Heart right ventricle (tissue), 16 donors: Measurements from ENCODE around the gene GPR18. TPM values are rescaled to one million over a fixed set of nuclear protein-coding genes. Genes with fewer than 3 reads are reported as not detected.

Source experiments
- ATAC-seq, 8 donors: fragments of 200-7000 bp; cut with Tn5 transposase; one replicate each; pipeline ENCODE4 v1.9.1; 2020; ENCODE audit warnings: mild to moderate bottlenecking in 8 of 8, moderate library complexity in 8 of 8, moderate number of reproducible peaks in 1 of 8
- DNase-seq, 2 donors: peaks; one replicate each; pipeline ENCODE4 v3.0.0-alpha.2; 2020
- H3K27ac ChIP-seq, 10 donors: fragments of 200-600 bp; sonication (generic) in 2 of 10; one replicate each; pipeline versions ENCODE4 v1.5.0 to v1.8.0; 2020 to 2022; ENCODE audit warnings: mild to moderate bottlenecking in 3 of 10
- H3K27me3 ChIP-seq, 7 donors: fragments of 200-600 bp; one replicate each; pipeline ENCODE4 v1.8.0; 2021 to 2022; ENCODE audit warnings: mild to moderate bottlenecking in 2 of 7
- H3K36me3 ChIP-seq, 9 donors: fragments of 200-600 bp; sonication (generic) in 1 of 9; one replicate each; pipeline versions ENCODE4 v1.5.0 to v1.8.0; 2020 to 2022; ENCODE audit warnings: mild to moderate bottlenecking in 2 of 9
- H3K4me1 ChIP-seq, 9 donors: fragments of 200-600 bp; sonication (generic) in 1 of 9; one replicate each; pipeline versions ENCODE4 v1.5.0 to v1.8.0; 2020 to 2022; ENCODE audit warnings: mild to moderate bottlenecking in 4 of 9
- H3K4me3 ChIP-seq, 10 donors: fragments of 200-600 bp; sonication (generic) in 2 of 10; one replicate each; pipeline versions ENCODE4 v1.5.0 to v1.8.0; 2020 to 2022; ENCODE audit warnings: mild to moderate bottlenecking in 7 of 10, moderate library complexity in 2 of 10
- H3K9me3 ChIP-seq, 11 donors: fragments of 200-600 bp in 10 of 11; sonication (generic) in 2 of 11; one replicate each; pipeline versions ENCODE4 v1.5.0 to v1.8.0; 2013 to 2022; ENCODE audit warnings: mild to moderate bottlenecking in 2 of 11, control low read depth in 1 of 11, moderate library complexity in 1 of 11
- WGBS, 2 donors: extraction: QIAGEN DNeasy Blood & Tissue Kit; methylation state at CpG; one replicate each; pipeline ENCODE4 v1.1.7; 2013; ENCODE audit warnings: inconsistent platforms in 1 of 2; 5-methylcytosine and 5-hydroxymethylcytosine counted together
- intact Hi-C, 10 donors: fragments of 100-400 bp; cut with DNase I; formaldehyde crosslinking; loops; one replicate each; pipeline versions ENCODE4 v1.11.1 to v1.14.2; 2022
- polyA plus RNA-seq, 2 donors: library from polyadenylated mRNA; stranded (reverse); fragments of 200-250 nt; gene quantifications; one replicate each; pipeline ENCODE4 v1.2.3, GENCODE V29; 2013
- total RNA-seq, 10 donors: library from RNA; stranded (reverse); fragmentation: NEBNext Ultra II Directional in 3 of 10; extraction: Animal tissue kit (Norgen Biotek cat#: 25700) in 3 of 10; gene quantifications; one replicate each; pipeline versions ENCODE4 v1.2.1 to v1.2.4, GENCODE V29; 2021 to 2023
- TF ChIP-seq, protein P1 (sequence below), 9 donors: fragments of 200-600 bp; sonication (generic) in 2 of 9; IDR thresholded peaks; one replicate each; pipeline versions ENCODE4 v1.5.0 to v1.8.0; 2021 to 2022; ENCODE audit warnings: antibody characterized with exemption in 9 of 9, mild to moderate bottlenecking in 5 of 9, moderate library complexity in 1 of 9
- donor health status: Arrhythmogenic right ventricular cardiomyopathy.
- donor health status: ischemic (EF 13 %, LVEDD 7.1; RV severe dilation, severe dysfunction).
- donor health status: healthy with polysubstance abuse.
- donor health status: DM: no; HTN: yes; CAD: no.
- donor health status: DM: no; HTN: no; CAD: no.
- donor health status: ischemic (EF 25% LVEDD 6.9; RV normal size, moderate dysfunction).
- donor health status: ischemic (EF 25% LVEDD 5.7; RV mildly dilated, moderate dysfunction).
- donor health status: healthy.
- donor health status: DM: yes; HTN: yes; CAD: no.
- donor health status: Ischemic cardiomyopathy.
- donor health status: ischemic (EF 35%, LVEDD 5.7; RV mildly dilated, moderate dysfunction).
- donor health status: nonischemic (EF 11% LVEDD 7.7; RV severe dilation, severe dysfunction).
- donor health status: DM: yes; HTN: yes; CAD: no.
- donor health status: PGD.
- donor health status: ischemic (EF 29% LVEDD 5.4; RV normal size, mild dysfunction).
- donor health status: nonischemic (EF 23%, LVEDD 6.1; RV moderate dilation, normal function).

Gene GPR18
- total and polyA plus RNA-seq, 12 donors: 0.95 TPM; not detected in 11

- Histone ChIP-seq H3K4me3 (peak overlapping the region in 1 of 10 donors; percentile 35), H3K27me3 (no peaks in the 10 kb centered on the region), H3K27ac (peak overlapping the region in 2 of 10 donors; percentile 11 to 66), H3K4me1 (peaks cover 0 to 43% (median 17%) of the 10 kb centered on the region in 9 donors), H3K36me3 (peaks cover 0 to 29% (median 8%) of the 10 kb centered on the region in 9 donors), H3K9me3 (no peaks in the 10 kb centered on the region)
- DNase-seq: no peak
- no peak for ATAC-seq
- intact Hi-C loops: no loop called here
- TF ChIP-seq, protein P1, sequence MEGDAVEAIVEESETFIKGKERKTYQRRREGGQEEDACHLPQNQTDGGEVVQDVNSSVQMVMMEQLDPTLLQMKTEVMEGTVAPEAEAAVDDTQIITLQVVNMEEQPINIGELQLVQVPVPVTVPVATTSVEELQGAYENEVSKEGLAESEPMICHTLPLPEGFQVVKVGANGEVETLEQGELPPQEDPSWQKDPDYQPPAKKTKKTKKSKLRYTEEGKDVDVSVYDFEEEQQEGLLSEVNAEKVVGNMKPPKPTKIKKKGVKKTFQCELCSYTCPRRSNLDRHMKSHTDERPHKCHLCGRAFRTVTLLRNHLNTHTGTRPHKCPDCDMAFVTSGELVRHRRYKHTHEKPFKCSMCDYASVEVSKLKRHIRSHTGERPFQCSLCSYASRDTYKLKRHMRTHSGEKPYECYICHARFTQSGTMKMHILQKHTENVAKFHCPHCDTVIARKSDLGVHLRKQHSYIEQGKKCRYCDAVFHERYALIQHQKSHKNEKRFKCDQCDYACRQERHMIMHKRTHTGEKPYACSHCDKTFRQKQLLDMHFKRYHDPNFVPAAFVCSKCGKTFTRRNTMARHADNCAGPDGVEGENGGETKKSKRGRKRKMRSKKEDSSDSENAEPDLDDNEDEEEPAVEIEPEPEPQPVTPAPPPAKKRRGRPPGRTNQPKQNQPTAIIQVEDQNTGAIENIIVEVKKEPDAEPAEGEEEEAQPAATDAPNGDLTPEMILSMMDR (IDR thresholded peaks at IDR 0.05): no peak
- 80 to 82% methylated on average over 3 of the region's 3 CpGs for WGBS, 2 donors
Observed at GRCh38 chr13:99258946-99259345, 767 bp upstream of the GPR18 start.

DNA sequence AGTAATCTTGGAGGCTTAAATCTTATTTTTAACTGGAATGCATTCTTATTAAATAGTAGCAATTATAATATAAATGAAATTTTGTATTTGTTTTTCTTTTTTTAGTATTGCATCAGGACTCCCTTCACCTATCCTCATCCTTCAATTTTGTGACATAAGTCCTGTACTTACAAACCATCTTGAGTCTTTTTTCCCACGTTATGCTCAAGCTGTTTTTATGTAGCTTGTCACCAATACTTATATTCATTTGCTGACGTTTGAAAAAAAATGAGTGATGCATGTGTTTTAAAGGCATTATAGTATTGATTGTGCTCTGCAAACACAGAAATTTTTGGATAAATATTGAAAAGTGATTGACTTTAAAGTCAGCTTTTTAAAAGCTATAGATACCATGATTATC lies 888 bp downstream of the GPR18 start:
- peak overlapping the region in 4 of 10 donors; percentile 27 to 66 (median 44) for H3K27ac ChIP-seq
- no peak for ATAC-seq
- TF ChIP-seq, protein P1 (IDR thresholded peaks at IDR 0.05): no peak

GRCh38 chr13:99256709-99257108 lies 1.5 kb downstream of the GPR18 start:
- DNase-seq (no peak), ATAC-seq (peak in 5 of 8 donors; percentile 67 to 83 (median 80))
- Histone ChIP-seq H3K4me3 (peak overlapping the region in 1 of 10 donors; percentile 35), H3K4me1 (peaks cover 0 to 42% (median 4%) of the 10 kb centered on the region in 9 donors), H3K27me3 (no peaks in the 10 kb centered on the region), H3K27ac (peak overlapping the region in 5 of 10 donors; percentile 19 to 54 (median 33)), H3K9me3 (no peaks in the 10 kb centered on the region), H3K36me3 (peaks cover 0 to 35% (median 8%) of the 10 kb centered on the region in 9 donors)
- 68 to 70% methylated on average over 3 of the region's 3 CpGs for WGBS, 2 donors
- TF ChIP-seq, protein P1 (IDR thresholded peaks at IDR 0.05): no peak
- intact Hi-C loops: loop anchor here in 1 of 10 donors (2.0 kb wide), 1 partner anchor 56 kb away; the partner anchor contains the start of gene UBAC2

More for the DNA sequence above, 888 bp downstream of the GPR18 start:
- 90 to 98% methylated on average over 2 of the region's 2 CpGs for WGBS, 2 donors
- Histone ChIP-seq H3K9me3 (no peaks in the 10 kb centered on the region), H3K36me3 (peaks cover 0 to 30% (median 8%) of the 10 kb centered on the region in 9 donors), H3K27me3 (no peaks in the 10 kb centered on the region), H3K4me3 (peak overlapping the region in 1 of 10 donors; percentile 35), H3K4me1 (peaks cover 0 to 37% (median 4%) of the 10 kb centered on the region in 9 donors)
- intact Hi-C loops: loop anchor here in 1 of 10 donors (2.0 kb wide), 1 partner anchor 56 kb away; the partner anchor contains the start of gene UBAC2
- DNase-seq: no peak

DNA sequence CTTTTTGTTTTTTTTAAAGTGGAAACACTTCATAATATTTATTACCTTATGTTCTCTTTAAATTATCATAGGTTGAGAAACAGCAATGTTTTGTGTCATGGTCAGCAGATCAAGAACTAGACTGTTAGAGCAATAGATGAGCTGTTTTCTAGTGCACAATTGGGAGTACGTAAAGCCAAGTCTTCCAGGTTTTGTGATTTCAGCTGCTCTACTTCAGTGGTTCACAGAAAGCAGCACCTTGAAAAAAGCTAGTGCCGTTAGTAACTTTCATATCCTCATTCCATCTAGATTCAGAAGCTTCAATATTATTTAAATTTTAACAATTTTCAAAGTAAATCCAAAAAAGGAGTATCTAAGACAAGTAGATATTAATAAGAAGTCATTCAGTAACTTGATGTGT lies 1.9 kb downstream of the GPR18 start:
- intact Hi-C loops: loop anchor here in 1 of 10 donors (2.0 kb wide), 1 partner anchor 55 kb away; the partner anchor contains the start of gene UBAC2
- Histone ChIP-seq H3K36me3 (peaks cover 0 to 32% (median 8%) of the 10 kb centered on the region in 9 donors), H3K4me3 (peak overlapping the region in 1 of 10 donors; percentile 35), H3K4me1 (peaks cover 0 to 44% (median 4%) of the 10 kb centered on the region in 9 donors), H3K9me3 (no peaks in the 10 kb centered on the region), H3K27me3 (no peaks in the 10 kb centered on the region), H3K27ac (peak overlapping the region in 2 of 10 donors; percentile 0 to 27)
- TF ChIP-seq, protein P1 (IDR thresholded peaks at IDR 0.05): no peak
- 84 to 92% methylated on average over 2 of the region's 2 CpGs for WGBS, 2 donors
- no peak for DNase-seq
- no peak for ATAC-seq
